ENCODE results near the gene MUC5AC. TPM values are rescaled to one million over a fixed set of nuclear protein-coding genes. Genes with fewer than 3 reads are reported as not detected.

Gene MUC5AC
- total RNA-seq, 4 donors from 2014 or later, result under 0.01 TPM; not detected in 1

GRCh38 chr11:1230456-1231395 is 73.0 kb downstream of the MUC5AC start:
- no peak overlapping the region for H3K4me3 ChIP-seq
- 80% methylated on average over 27 of the region's 45 CpGs for WGBS
- no peak overlapping the region for H3K27ac ChIP-seq (replicated peaks in 1 of 4)
- no peaks in the 10 kb centered on the region for H3K9me3 ChIP-seq
- no peak for TF ChIP-seq EP300 (IDR thresholded peaks at IDR 0.05)
- no peak for TF ChIP-seq POLR2A (IDR thresholded peaks at IDR 0.05; ENCODE audit: low read depth)
- no peak for TF ChIP-seq POLR2AphosphoS5 (IDR thresholded peaks at IDR 0.05)
- TF ChIP-seq CTCF (IDR thresholded peaks at IDR 0.05), result no peak
- peaks cover 0 to 78% (median 0%) of the 10 kb centered on the region in 4 donors for H3K27me3 ChIP-seq
- H3K36me3 ChIP-seq, result no peaks in the 10 kb centered on the region
- intact Hi-C loops (cut with DNase I), result no loop called here
- H3K4me1 ChIP-seq, result no peaks in the 10 kb centered on the region
- no peak for DNase-seq (ENCODE audit: extremely low spot score)

- WGBS, result no CpG with 5 or more reads among the region's 22 CpGs
- no peak overlapping the region for H3K27ac ChIP-seq (replicated peaks in 1 of 4)
- H3K9me3 ChIP-seq, result no peaks in the 10 kb centered on the region
- no peaks in the 10 kb centered on the region for H3K4me1 ChIP-seq
- H3K27me3 ChIP-seq, result peaks cover 0 to 70% (median 0%) of the 10 kb centered on the region in 4 donors
- intact Hi-C loops (cut with DNase I), result no loop called here
- no peaks in the 10 kb centered on the region for H3K36me3 ChIP-seq
- H3K4me3 ChIP-seq, result no peak overlapping the region
- no peak for DNase-seq (ENCODE audit: extremely low spot score)
- TF ChIP-seq CTCF (IDR thresholded peaks at IDR 0.05), result no peak
- TF ChIP-seq POLR2AphosphoS5 (IDR thresholded peaks at IDR 0.05), result no peak
- no peak for TF ChIP-seq POLR2A (IDR thresholded peaks at IDR 0.05; ENCODE audit: low read depth)
- TF ChIP-seq EP300 (IDR thresholded peaks at IDR 0.05), result no peak
Measured at GRCh38 chr11:1231396-1232020, 73.8 kb downstream of the MUC5AC start.

GRCh38 chr11:1232021-1232882 is 74.5 kb downstream of the MUC5AC start:
- no peak overlapping the region for H3K27ac ChIP-seq (replicated peaks in 1 of 4)
- no peak for DNase-seq (ENCODE audit: extremely low spot score)
- 87% methylated on average over 39 of the region's 46 CpGs for WGBS

More at GRCh38 chr11:1232021-1232882, 74.5 kb downstream of the MUC5AC start:
- intact Hi-C loops (cut with DNase I), result no loop called here
- no peaks in the 10 kb centered on the region for H3K36me3 ChIP-seq
- H3K9me3 ChIP-seq, result no peaks in the 10 kb centered on the region
- TF ChIP-seq POLR2AphosphoS5 (IDR thresholded peaks at IDR 0.05) (no peak), POLR2A (IDR thresholded peaks at IDR 0.05; ENCODE audit: low read depth) (no peak), CTCF (IDR thresholded peaks at IDR 0.05) (no peak), EP300 (IDR thresholded peaks at IDR 0.05) (no peak)
- H3K4me3 ChIP-seq, result no peak overlapping the region
- no peaks in the 10 kb centered on the region for H3K4me1 ChIP-seq
- peaks cover 0 to 63% (median 0%) of the 10 kb centered on the region in 4 donors for H3K27me3 ChIP-seq
